ENCODE measurements around the gene TCP11. TPM values are rescaled to one million over a fixed set of nuclear protein-coding genes. Genes with fewer than 3 reads are reported as not detected.

The TCP11 gene
- total and polyA plus RNA-seq, 5 donors from 2014 or later = not detected

- Histone ChIP-seq H3K27ac (ENCODE audit: insufficient read depth, low read length, poor library complexity, severe bottlenecking) (no peak overlapping the region), H3K9me3 (ENCODE audit: control insufficient read depth in 2 of 2, low read length in 2 of 2) (no peaks in the 10 kb centered on the region), H3K4me1 (ENCODE audit: control insufficient read depth, insufficient read depth, low read length, poor library complexity, severe bottlenecking) (no peaks in the 10 kb centered on the region), H3K36me3 (ENCODE audit: control insufficient read depth, insufficient read depth, low read length) (peaks cover 27% of the 10 kb centered on the region), H3K4me3 (ENCODE audit: low read depth, low read length) (no peak overlapping the region), H3K27me3 (ENCODE audit: control insufficient read depth, insufficient read depth, low read length) (no peaks in the 10 kb centered on the region)
- Mint-ChIP-seq H3K27ac (no peak overlapping the region), H3K36me3 (peaks cover 37% of the 10 kb centered on the region), H3K9me3 (no peaks in the 10 kb centered on the region), H3K27me3 (no peaks in the 10 kb centered on the region), H3K4me3 (no peak overlapping the region), H3K4me1 (peaks cover 0 to 2% (median 0%) of the 10 kb centered on the region in 4 donors)
- DNase-seq = no peak
- ATAC-seq (ENCODE audit: low read depth in 2 of 2) = no peak
Observed at GRCh38 chr6:35082046-35082732, 59.0 kb downstream of the TCP11 start.

DNA sequence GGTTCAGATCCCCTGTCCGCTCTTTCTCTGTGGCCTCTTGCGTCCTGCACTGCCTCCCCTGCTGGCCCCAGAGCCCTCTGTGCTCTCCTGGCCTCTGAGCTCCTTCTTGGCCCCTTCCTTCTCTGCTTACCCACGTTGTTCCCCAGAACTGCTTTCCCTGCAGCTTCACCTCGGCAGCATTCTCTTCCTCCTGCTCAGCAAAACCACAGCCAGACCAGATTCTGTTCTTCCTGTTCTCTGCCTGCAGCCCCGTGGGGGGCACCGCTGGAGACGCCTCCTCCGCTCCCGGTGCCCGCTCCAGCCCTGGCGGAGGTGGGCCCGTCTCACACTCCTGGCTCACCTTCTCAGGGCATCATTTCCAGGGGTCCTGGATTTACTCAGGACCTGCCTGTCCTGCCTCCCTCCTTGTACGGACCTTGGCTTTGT lies 59.7 kb downstream of the TCP11 start:
- Mint-ChIP-seq H3K36me3 (peaks cover 33% of the 10 kb centered on the region), H3K4me3 (peak overlapping the region in 1 of 4 donors; percentile 46), H3K9me3 (no peaks in the 10 kb centered on the region), H3K27me3 (no peaks in the 10 kb centered on the region), H3K4me1 (peaks cover 0 to 2% (median 0%) of the 10 kb centered on the region in 4 donors), H3K27ac (peak overlapping the region in 2 of 3 donors; percentile 32 to 46)
- Histone ChIP-seq H3K4me3 (ENCODE audit: low read depth, low read length) (no peak overlapping the region), H3K9me3 (ENCODE audit: control insufficient read depth in 2 of 2, low read length in 2 of 2) (no peaks in the 10 kb centered on the region), H3K27me3 (ENCODE audit: control insufficient read depth, insufficient read depth, low read length) (no peaks in the 10 kb centered on the region), H3K36me3 (ENCODE audit: control insufficient read depth, insufficient read depth, low read length) (peaks cover 23% of the 10 kb centered on the region), H3K4me1 (ENCODE audit: control insufficient read depth, insufficient read depth, low read length, poor library complexity, severe bottlenecking) (no peaks in the 10 kb centered on the region), H3K27ac (ENCODE audit: insufficient read depth, low read length, poor library complexity, severe bottlenecking) (no peak overlapping the region)
- ATAC-seq (ENCODE audit: low read depth in 2 of 2) (no peak), DNase-seq (no peak)

DNA sequence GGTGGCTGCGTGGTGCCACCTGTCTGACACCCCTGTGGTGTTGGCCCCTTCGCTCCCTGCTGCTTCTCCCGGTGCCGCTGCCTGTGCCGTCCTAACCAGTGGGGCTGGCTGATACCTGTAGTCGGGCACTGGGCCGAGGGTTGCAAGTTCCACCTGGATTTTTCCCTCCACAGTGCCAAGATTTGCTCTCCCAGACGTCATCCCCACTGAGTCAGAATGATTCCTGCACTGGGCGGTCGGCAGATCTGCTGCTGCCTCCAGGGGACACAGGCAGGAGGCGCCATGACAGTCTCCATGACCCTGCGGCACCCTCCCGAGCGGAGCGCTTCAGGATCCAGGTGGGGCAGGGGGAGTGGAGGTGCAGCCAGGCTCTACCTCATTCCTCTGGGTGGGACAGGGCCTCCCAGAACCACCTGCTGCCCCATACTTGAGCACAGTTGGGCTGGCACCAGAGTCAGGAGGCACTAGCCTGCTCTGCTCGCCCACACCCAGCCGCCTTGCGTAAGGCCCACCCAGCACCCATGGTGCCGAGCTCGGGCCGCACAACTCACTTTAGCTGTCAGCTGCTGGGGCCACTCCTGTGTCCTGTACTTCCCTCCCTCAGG lies 60.2 kb downstream of the TCP11 start:
- Mint-ChIP-seq H3K4me1 (peaks cover 0 to 2% (median 0%) of the 10 kb centered on the region in 4 donors), H3K36me3 (peaks cover 28% of the 10 kb centered on the region)
- no peak overlapping the region for H3K27ac ChIP-seq (ENCODE audit: insufficient read depth, low read length, poor library complexity, severe bottlenecking)

DNA sequence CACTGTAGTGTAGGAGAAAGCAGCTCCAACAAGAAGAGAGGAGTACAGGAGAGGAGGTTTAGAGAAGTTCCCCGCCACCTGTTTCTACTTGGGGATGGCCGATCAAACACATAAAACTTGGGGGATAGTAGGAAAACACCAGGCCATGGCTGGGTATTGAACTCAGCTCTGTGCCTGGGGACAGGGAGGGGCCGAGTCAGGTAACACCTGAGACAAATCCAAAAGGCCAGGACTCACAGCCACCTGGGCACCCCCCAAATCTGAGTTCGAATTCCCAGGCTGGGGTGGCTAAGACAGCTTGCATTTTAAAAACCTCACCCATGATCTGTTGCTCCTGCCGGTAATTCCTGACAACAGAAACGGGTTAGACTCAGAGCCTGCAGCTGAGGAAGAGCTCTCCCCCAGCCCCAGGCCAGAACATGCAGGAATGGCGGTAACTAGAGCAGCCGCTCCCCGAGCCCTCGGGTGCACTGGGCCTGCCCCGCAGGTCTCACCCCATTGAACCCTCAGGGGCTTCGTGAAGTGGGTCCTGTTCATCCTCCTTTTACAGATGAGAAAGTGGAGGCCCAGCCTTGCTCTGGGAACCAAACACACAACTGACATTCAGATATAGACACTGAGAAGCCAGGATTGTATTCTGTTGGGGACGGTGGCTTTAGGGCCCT lies 61.0 kb downstream of the TCP11 start:
- Mint-ChIP-seq H3K4me1 (peaks cover 0 to 2% (median 0%) of the 10 kb centered on the region in 4 donors), H3K27ac (no peak overlapping the region), H3K36me3 (peaks cover 25% of the 10 kb centered on the region), H3K27me3 (no peaks in the 10 kb centered on the region), H3K9me3 (no peaks in the 10 kb centered on the region), H3K4me3 (no peak overlapping the region)
- H3K27ac ChIP-seq (ENCODE audit: insufficient read depth, low read length, poor library complexity, severe bottlenecking) = no peak overlapping the region
- H3K27me3 ChIP-seq (ENCODE audit: control insufficient read depth, insufficient read depth, low read length) = no peaks in the 10 kb centered on the region
- peaks cover 17% of the 10 kb centered on the region for H3K36me3 ChIP-seq (ENCODE audit: control insufficient read depth, insufficient read depth, low read length)
- H3K9me3 ChIP-seq (ENCODE audit: control insufficient read depth in 2 of 2, low read length in 2 of 2) = no peaks in the 10 kb centered on the region
- DNase-seq = no peak
- H3K4me1 ChIP-seq (ENCODE audit: control insufficient read depth, insufficient read depth, low read length, poor library complexity, severe bottlenecking) = no peaks in the 10 kb centered on the region
- ATAC-seq (ENCODE audit: low read depth in 2 of 2) = no peak
- H3K4me3 ChIP-seq (ENCODE audit: low read depth, low read length) = no peak overlapping the region

More for the DNA sequence above, 60.2 kb downstream of the TCP11 start:
- H3K27me3 Mint-ChIP-seq = no peaks in the 10 kb centered on the region
- DNase-seq (no peak), ATAC-seq (ENCODE audit: low read depth in 2 of 2) (no peak)
- H3K9me3 Mint-ChIP-seq = no peaks in the 10 kb centered on the region
- peaks cover 23% of the 10 kb centered on the region for H3K36me3 ChIP-seq (ENCODE audit: control insufficient read depth, insufficient read depth, low read length)
- no peak overlapping the region for H3K4me3 Mint-ChIP-seq
- H3K27me3 ChIP-seq (ENCODE audit: control insufficient read depth, insufficient read depth, low read length) = no peaks in the 10 kb centered on the region
- no peak overlapping the region for H3K4me3 ChIP-seq (ENCODE audit: low read depth, low read length)
- H3K27ac Mint-ChIP-seq = peak overlapping the region in 1 of 3 donors; percentile 32
- H3K4me1 ChIP-seq (ENCODE audit: control insufficient read depth, insufficient read depth, low read length, poor library complexity, severe bottlenecking) = no peaks in the 10 kb centered on the region
- H3K9me3 ChIP-seq (ENCODE audit: control insufficient read depth in 2 of 2, low read length in 2 of 2) = no peaks in the 10 kb centered on the region

DNA sequence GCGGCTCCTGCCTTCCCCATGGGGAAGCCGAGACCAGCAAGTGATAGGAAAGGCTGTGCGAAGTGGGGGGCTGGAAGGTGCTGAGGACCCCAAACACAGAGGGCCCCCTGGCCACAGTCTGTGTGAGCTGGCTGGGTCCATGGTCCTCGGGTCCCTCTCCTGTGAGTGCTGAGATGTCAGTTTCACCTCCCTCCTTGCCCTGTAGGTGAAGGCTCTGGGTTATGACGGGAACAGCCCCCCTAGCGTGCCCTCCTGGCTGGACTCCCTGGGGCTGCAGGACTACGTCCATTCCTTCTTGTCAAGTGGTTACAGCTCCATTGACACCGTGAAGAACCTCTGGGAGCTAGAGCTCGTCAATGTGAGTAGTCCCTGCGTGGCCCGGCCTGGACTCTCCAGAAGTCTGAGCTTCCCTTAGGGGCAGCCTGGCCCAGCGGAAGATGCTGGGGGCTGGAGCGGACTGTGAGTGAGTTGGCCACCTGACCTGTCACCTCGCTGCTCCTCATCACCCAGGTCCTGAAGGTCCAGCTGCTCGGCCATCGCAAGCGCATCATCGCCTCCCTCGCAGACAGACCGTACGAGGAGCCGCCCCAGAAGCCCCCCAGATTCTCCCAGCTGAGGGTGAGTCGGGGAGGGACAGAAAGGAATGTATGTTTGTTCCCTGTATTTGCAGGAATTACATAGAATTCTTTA lies 61.7 kb downstream of the TCP11 start:
- H3K36me3 ChIP-seq (ENCODE audit: control insufficient read depth, insufficient read depth, low read length) = peaks cover 15% of the 10 kb centered on the region
- no peaks in the 10 kb centered on the region for H3K27me3 Mint-ChIP-seq
- H3K4me3 ChIP-seq (ENCODE audit: low read depth, low read length) = no peak overlapping the region
- H3K9me3 ChIP-seq (ENCODE audit: control insufficient read depth in 2 of 2, low read length in 2 of 2) = no peaks in the 10 kb centered on the region
- no peak for DNase-seq
- H3K4me1 ChIP-seq (ENCODE audit: control insufficient read depth, insufficient read depth, low read length, poor library complexity, severe bottlenecking) = no peaks in the 10 kb centered on the region
- H3K4me3 Mint-ChIP-seq = no peak overlapping the region
- no peak overlapping the region for H3K27ac ChIP-seq (ENCODE audit: insufficient read depth, low read length, poor library complexity, severe bottlenecking)
- ATAC-seq (ENCODE audit: low read depth in 2 of 2) = no peak
- H3K27ac Mint-ChIP-seq = no peak overlapping the region
- no peaks in the 10 kb centered on the region for H3K9me3 Mint-ChIP-seq
- H3K27me3 ChIP-seq (ENCODE audit: control insufficient read depth, insufficient read depth, low read length) = no peaks in the 10 kb centered on the region
- H3K4me1 Mint-ChIP-seq = peaks cover 0 to 2% (median 0%) of the 10 kb centered on the region in 4 donors
- peaks cover 25% of the 10 kb centered on the region for H3K36me3 Mint-ChIP-seq

DNA sequence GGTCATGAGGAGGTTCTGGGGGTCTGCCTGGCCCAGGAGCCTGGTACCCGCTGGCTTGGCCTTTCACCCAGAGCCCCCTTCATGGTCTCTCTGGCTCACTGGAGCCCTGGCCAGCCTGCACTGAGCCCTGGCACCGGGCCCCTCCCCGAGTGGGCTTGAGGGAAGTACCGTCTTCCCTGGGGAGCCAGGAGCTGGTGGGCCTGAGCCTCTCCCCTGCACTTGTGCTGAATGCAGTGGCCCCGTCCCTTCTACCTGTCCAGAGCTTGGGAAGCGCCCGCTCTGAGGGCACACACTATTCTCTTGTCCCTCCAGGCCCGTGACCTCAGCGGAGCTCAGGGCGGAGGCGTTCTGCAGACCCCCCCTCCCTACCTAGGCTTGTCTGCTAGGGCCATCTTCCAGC lies 62.2 kb downstream of the TCP11 start:
- ATAC-seq (ENCODE audit: low read depth in 2 of 2) (no peak), DNase-seq (no peak)
- Mint-ChIP-seq H3K36me3 (peaks cover 28% of the 10 kb centered on the region), H3K4me1 (peaks cover 0 to 2% (median 0%) of the 10 kb centered on the region in 4 donors), H3K9me3 (no peaks in the 10 kb centered on the region), H3K27ac (no peak overlapping the region), H3K4me3 (no peak overlapping the region), H3K27me3 (no peaks in the 10 kb centered on the region)
- Histone ChIP-seq H3K36me3 (ENCODE audit: control insufficient read depth, insufficient read depth, low read length) (peaks cover 15% of the 10 kb centered on the region), H3K9me3 (ENCODE audit: control insufficient read depth in 2 of 2, low read length in 2 of 2) (no peaks in the 10 kb centered on the region), H3K4me3 (ENCODE audit: low read depth, low read length) (no peak overlapping the region), H3K27ac (ENCODE audit: insufficient read depth, low read length, poor library complexity, severe bottlenecking) (no peak overlapping the region), H3K4me1 (ENCODE audit: control insufficient read depth, insufficient read depth, low read length, poor library complexity, severe bottlenecking) (no peaks in the 10 kb centered on the region), H3K27me3 (ENCODE audit: control insufficient read depth, insufficient read depth, low read length) (no peaks in the 10 kb centered on the region)

- Mint-ChIP-seq H3K4me1 (peaks cover 0 to 2% (median 0%) of the 10 kb centered on the region in 4 donors), H3K27ac (no peak overlapping the region), H3K4me3 (no peak overlapping the region), H3K27me3 (no peaks in the 10 kb centered on the region), H3K9me3 (no peaks in the 10 kb centered on the region), H3K36me3 (peaks cover 28% of the 10 kb centered on the region)
- Histone ChIP-seq H3K27ac (ENCODE audit: insufficient read depth, low read length, poor library complexity, severe bottlenecking) (no peak overlapping the region), H3K4me1 (ENCODE audit: control insufficient read depth, insufficient read depth, low read length, poor library complexity, severe bottlenecking) (no peaks in the 10 kb centered on the region), H3K4me3 (ENCODE audit: low read depth, low read length) (no peak overlapping the region), H3K9me3 (ENCODE audit: control insufficient read depth in 2 of 2, low read length in 2 of 2) (no peaks in the 10 kb centered on the region), H3K36me3 (ENCODE audit: control insufficient read depth, insufficient read depth, low read length) (peaks cover 15% of the 10 kb centered on the region), H3K27me3 (ENCODE audit: control insufficient read depth, insufficient read depth, low read length) (no peaks in the 10 kb centered on the region)
- ATAC-seq (ENCODE audit: low read depth in 2 of 2) = no peak
- DNase-seq = no peak
Observed at GRCh38 chr6:35078226-35078850, 62.8 kb downstream of the TCP11 start.

All from CD4-positive, CD25-positive, alpha-beta regulatory T cell (primary cell).